IPS DF 6.9 (cell line): ENCODE measurements around the gene FBXL12.
"Not testable (repeated sequence)": the region's sequence is repeated elsewhere in the genome, so short reads cannot be mapped to it uniquely, and the experiment has no call there.

Experiments
- DNase-seq: peaks from one replicate; pipeline ENCODE4 v3.0.0-alpha.2; 2013; ENCODE audit warnings: low read depth, low spot score
- H3K27ac ChIP-seq: one replicate; pipeline ENCODE4 v1.5.1; 2013; ENCODE audit warnings: low read length, control low read depth
- H3K27me3 ChIP-seq: 2 replicates; pipeline ENCODE4 v1.6.1; 2013; ENCODE audit warnings: mild to moderate bottlenecking, low read length; ENCODE audit not compliant: control insufficient read depth, insufficient read depth
- H3K36me3 ChIP-seq: 2 replicates; pipeline ENCODE4 v1.6.1; 2013; ENCODE audit warnings: low read length; ENCODE audit not compliant: control insufficient read depth, insufficient read depth
- H3K4me1 ChIP-seq: 2 replicates; pipeline ENCODE4 v1.6.1; 2013; ENCODE audit warnings: low read length; ENCODE audit not compliant: control insufficient read depth, insufficient read depth
- H3K4me3 ChIP-seq: 2 replicates; pipeline ENCODE4 v1.5.1; 2013; ENCODE audit warnings: mild to moderate bottlenecking, low read length
- H3K9me3 ChIP-seq: 2 replicates; pipeline ENCODE4 v1.6.1; 2013; ENCODE audit warnings: low read length, inconsistent platforms; ENCODE audit not compliant: control insufficient read depth, insufficient read depth
- WGBS: extraction: QIAGEN DNeasy Blood & Tissue Kit; methylation state at CpG from one replicate; pipeline ENCODE4 v1.1.7; 2013; ENCODE audit warnings: mixed read lengths, missing lambda C conversion rate; ENCODE audit not compliant: insufficient read length, insufficient coverage; 5-methylcytosine and 5-hydroxymethylcytosine counted together

Gene FBXL12

GRCh38 chr19:9791552-9792205 lies 27.2 kb downstream of the FBXL12 start:
- WGBS, result no CpG with 5 or more reads among the region's 50 CpGs
- no peaks in the 10 kb centered on the region for H3K4me1 ChIP-seq

GRCh38 chr19:9791073-9791367 lies 27.9 kb downstream of the FBXL12 start:
- not testable (repeated sequence) for DNase-seq, H3K4me3 ChIP-seq, H3K27ac ChIP-seq, H3K4me1 ChIP-seq, H3K27me3 ChIP-seq, H3K9me3 ChIP-seq, H3K36me3 ChIP-seq
- WGBS, result no CpG with 5 or more reads among the region's 6 CpGs

More at GRCh38 chr19:9791552-9792205, 27.2 kb downstream of the FBXL12 start:
- no peak for DNase-seq
- H3K27ac ChIP-seq, result no peak overlapping the region
- no peaks in the 10 kb centered on the region for H3K27me3 ChIP-seq
- H3K9me3 ChIP-seq, result no peaks in the 10 kb centered on the region
- peak overlapping the region; percentile 75; the same call in 1 of the 2 replicates for H3K4me3 ChIP-seq
- H3K36me3 ChIP-seq, result no peaks in the 10 kb centered on the region

GRCh38 chr19:9789579-9789978 lies 29.3 kb downstream of the FBXL12 start:
- not testable (repeated sequence) for H3K9me3 ChIP-seq, H3K27ac ChIP-seq, DNase-seq, H3K4me3 ChIP-seq, H3K36me3 ChIP-seq, H3K27me3 ChIP-seq, H3K4me1 ChIP-seq
- WGBS, result no CpG with 5 or more reads among the region's 5 CpGs

- H3K4me3 ChIP-seq, result no peak overlapping the region
- DNase-seq, result no peak
- no peak overlapping the region for H3K27ac ChIP-seq
- peaks cover 3% of the 10 kb centered on the region; the same call in 1 of the 2 replicates for H3K4me1 ChIP-seq
- H3K27me3 ChIP-seq, result no peaks in the 10 kb centered on the region
- no peaks in the 10 kb centered on the region for H3K9me3 ChIP-seq
- no peaks in the 10 kb centered on the region for H3K36me3 ChIP-seq
- no CpG with 5 or more reads among the region's 11 CpGs for WGBS
Measured at GRCh38 chr19:9789066-9789465, 29.8 kb downstream of the FBXL12 start.

- H3K4me1 ChIP-seq, H3K9me3 ChIP-seq, H3K27me3 ChIP-seq, H3K4me3 ChIP-seq, H3K27ac ChIP-seq, H3K36me3 ChIP-seq, DNase-seq: not testable (repeated sequence)
- no CpG with 5 or more reads among the region's 13 CpGs for WGBS
Measured at GRCh38 chr19:9788604-9789003, 30.3 kb downstream of the FBXL12 start.

GRCh38 chr19:9786819-9787218 lies 32.1 kb downstream of the FBXL12 start:
- DNase-seq, result no peak
- no peak overlapping the region for H3K27ac ChIP-seq

GRCh38 chr19:9786342-9786741 lies 32.5 kb downstream of the FBXL12 start:
- peaks cover 3% of the 10 kb centered on the region; the same call in 1 of the 2 replicates for H3K4me1 ChIP-seq
- no peaks in the 10 kb centered on the region for H3K36me3 ChIP-seq
- no CpG with 5 or more reads among the region's 9 CpGs for whole genome bisulfite sequencing
- H3K4me3 ChIP-seq, result peak overlapping the region; percentile 54; the same call in 1 of the 2 replicates
- H3K9me3 ChIP-seq, result no peaks in the 10 kb centered on the region
- H3K27ac ChIP-seq, result no peak overlapping the region
- no peak for DNase-seq
- no peaks in the 10 kb centered on the region for H3K27me3 ChIP-seq

More at GRCh38 chr19:9786819-9787218, 32.1 kb downstream of the FBXL12 start:
- Histone ChIP-seq H3K9me3 (no peaks in the 10 kb centered on the region), H3K4me1 (peaks cover 3% of the 10 kb centered on the region; the same call in 1 of the 2 replicates), H3K36me3 (no peaks in the 10 kb centered on the region), H3K27me3 (no peaks in the 10 kb centered on the region), H3K4me3 (no peak overlapping the region)
- no CpG with 5 or more reads among the region's 8 CpGs for WGBS

GRCh38 chr19:9785367-9786331 lies 33.2 kb downstream of the FBXL12 start:
- Histone ChIP-seq H3K36me3 (no peaks in the 10 kb centered on the region), H3K4me3 (peak overlapping the region; percentile 54), H3K4me1 (peaks cover 3% of the 10 kb centered on the region; the same call in 1 of the 2 replicates), H3K27me3 (no peaks in the 10 kb centered on the region), H3K9me3 (no peaks in the 10 kb centered on the region), H3K27ac (no peak overlapping the region)
- WGBS, result no CpG with 5 or more reads among the region's 74 CpGs
- DNase-seq, result no peak

- H3K4me3 ChIP-seq, H3K36me3 ChIP-seq, DNase-seq, H3K27ac ChIP-seq, H3K9me3 ChIP-seq, H3K27me3 ChIP-seq, H3K4me1 ChIP-seq: not testable (repeated sequence)
- no CpG with 5 or more reads among the region's 6 CpGs for WGBS
Measured at GRCh38 chr19:9784163-9784496, 34.7 kb downstream of the FBXL12 start.

- Histone ChIP-seq H3K9me3 (no peaks in the 10 kb centered on the region), H3K27ac (no peak overlapping the region), H3K4me3 (no peak overlapping the region), H3K4me1 (peaks cover 3% of the 10 kb centered on the region; the same call in 1 of the 2 replicates), H3K27me3 (no peaks in the 10 kb centered on the region), H3K36me3 (no peaks in the 10 kb centered on the region)
- DNase-seq, result no peak
- WGBS, result no CpG with 5 or more reads among the region's 2 CpGs
Measured at GRCh38 chr19:9782338-9782737, 36.5 kb downstream of the FBXL12 start.
